22Rv1 (cell line): ENCODE data around the gene LAMA3.

Experiments
- H3K27ac ChIP-seq: fragments of 450-650 bp; 2 replicates; pipeline ENCODE4 v1.5.1; 2017
- ZFX ChIP-seq: fragments of 450-650 bp; IDR thresholded peaks from 2 replicates; pipeline ENCODE4 v1.6.1; 2017; ENCODE audit warnings: antibody characterized with exemption, borderline replicate concordance
- TF ChIP-seq, protein P1 (sequence below): fragments of 450-650 bp; IDR thresholded peaks from 2 replicates; pipeline ENCODE4 v1.5.1; 2017; ENCODE audit warnings: mild to moderate bottlenecking

The LAMA3 gene

DNA sequence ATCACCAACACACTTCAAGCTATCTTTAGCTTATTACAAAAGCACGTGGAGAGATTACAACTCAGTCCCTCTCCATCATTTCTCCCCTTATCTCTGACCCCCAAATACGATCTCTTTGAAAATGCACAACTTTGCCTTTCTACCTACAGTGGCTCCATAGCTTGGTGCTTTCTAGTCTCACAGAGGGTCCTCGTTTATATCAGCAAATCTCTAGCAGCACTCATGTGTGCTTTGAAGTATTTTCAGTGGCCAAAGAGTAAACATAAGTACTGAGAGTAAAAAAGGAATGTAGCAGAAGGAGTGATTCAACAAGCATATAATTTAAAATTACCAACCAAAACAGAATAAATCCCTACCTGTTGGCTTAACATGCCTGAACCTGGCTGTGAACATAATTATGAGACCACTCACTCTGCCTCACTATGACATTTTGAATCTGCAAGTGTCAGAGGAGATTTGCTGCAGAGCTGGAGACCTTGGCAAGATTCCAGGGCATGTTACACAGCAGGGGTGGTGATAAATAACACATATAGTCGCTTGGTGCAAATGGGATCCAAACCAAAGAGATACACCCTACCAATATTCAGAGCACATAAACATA, 54.6 kb downstream of the LAMA3 start:
- TF ChIP-seq, protein P1, sequence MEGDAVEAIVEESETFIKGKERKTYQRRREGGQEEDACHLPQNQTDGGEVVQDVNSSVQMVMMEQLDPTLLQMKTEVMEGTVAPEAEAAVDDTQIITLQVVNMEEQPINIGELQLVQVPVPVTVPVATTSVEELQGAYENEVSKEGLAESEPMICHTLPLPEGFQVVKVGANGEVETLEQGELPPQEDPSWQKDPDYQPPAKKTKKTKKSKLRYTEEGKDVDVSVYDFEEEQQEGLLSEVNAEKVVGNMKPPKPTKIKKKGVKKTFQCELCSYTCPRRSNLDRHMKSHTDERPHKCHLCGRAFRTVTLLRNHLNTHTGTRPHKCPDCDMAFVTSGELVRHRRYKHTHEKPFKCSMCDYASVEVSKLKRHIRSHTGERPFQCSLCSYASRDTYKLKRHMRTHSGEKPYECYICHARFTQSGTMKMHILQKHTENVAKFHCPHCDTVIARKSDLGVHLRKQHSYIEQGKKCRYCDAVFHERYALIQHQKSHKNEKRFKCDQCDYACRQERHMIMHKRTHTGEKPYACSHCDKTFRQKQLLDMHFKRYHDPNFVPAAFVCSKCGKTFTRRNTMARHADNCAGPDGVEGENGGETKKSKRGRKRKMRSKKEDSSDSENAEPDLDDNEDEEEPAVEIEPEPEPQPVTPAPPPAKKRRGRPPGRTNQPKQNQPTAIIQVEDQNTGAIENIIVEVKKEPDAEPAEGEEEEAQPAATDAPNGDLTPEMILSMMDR: no peak
- TF ChIP-seq ZFX: no peak
- H3K27ac ChIP-seq: no peak overlapping the region

DNA sequence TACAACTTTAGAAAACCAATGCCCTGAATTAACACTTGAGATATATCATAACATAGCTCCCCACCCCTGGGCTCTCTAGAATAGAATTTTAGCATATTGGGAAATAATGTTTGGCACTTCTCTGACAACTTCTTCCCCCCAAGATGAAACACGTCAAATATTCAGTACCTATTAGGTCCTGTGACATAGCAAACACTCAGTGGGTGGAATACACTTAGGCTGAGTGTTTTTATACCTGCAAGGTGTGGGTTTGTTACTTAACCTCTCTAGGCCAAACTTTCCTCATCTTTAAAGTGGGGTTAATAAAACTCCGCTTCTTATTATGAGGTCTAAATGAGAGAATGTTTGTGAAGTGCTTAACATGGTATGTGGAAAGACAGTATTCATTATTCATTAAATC, 56.1 kb downstream of the LAMA3 start:
- TF ChIP-seq ZFX: no peak
- H3K27ac ChIP-seq: no peak overlapping the region

DNA sequence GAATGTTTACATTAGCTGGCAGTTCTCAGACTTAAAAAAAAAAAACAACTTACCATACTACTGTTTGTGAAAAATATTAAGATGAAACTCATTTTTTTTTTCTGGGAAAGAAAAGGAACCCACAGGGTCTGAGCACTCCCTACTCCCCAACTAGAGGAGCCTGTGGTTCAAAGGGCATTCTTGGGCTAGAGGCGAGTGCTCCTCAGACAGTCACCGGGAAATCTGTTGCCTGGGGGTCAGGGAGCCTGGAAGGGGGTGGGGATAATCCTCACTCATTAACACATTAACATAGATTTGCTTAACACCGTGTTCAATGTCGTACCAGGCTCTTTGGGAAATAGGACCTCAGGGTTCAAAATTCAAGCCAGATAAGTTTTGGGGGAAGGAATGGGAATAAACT, 57.6 kb downstream of the LAMA3 start:
- TF ChIP-seq, protein P1: no peak
- TF ChIP-seq ZFX: no peak
- no peak overlapping the region for H3K27ac ChIP-seq

DNA sequence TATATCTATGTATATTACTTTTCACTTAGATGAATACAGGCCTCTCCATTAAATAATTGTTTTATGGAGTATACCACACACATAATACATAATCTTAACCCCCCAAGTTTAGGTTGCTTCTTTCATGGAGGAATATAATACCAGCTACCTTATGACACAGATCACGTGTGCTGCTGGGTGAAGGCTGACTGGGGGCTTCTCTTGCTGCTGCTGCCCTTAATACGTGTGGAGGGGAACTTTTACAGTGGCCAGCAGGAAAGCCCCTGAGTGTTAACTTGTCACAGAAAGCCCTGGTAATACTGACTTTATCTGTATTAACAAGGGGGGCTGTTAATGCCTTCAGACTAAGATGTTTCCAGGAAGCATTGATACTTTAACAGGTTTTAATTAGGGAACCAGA, 63.1 kb downstream of the LAMA3 start:
- H3K27ac ChIP-seq: no peak overlapping the region
- TF ChIP-seq, protein P1: no peak
- TF ChIP-seq ZFX: no peak

DNA sequence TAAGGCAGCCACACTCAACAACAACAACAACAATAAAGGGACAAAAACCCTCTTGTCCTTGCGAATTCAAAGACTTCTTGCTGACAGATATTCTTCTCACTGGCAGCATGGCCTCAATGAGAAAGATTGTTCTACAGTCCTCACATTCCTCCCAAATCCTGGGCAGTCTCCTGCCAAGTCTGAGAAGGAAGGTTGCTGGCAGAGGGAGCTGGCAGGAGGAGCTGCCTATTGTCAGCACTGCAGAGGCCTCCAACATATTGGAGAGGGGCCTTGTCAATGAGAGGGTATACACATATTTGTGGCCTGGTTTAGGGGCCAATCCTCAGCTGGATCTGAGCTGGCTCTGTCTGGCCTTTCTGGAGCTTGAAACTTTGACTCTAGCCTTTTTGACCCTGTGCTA, 63.5 kb downstream of the LAMA3 start:
- H3K27ac ChIP-seq: no peak overlapping the region
- no peak for TF ChIP-seq ZFX
- TF ChIP-seq, protein P1: no peak

DNA sequence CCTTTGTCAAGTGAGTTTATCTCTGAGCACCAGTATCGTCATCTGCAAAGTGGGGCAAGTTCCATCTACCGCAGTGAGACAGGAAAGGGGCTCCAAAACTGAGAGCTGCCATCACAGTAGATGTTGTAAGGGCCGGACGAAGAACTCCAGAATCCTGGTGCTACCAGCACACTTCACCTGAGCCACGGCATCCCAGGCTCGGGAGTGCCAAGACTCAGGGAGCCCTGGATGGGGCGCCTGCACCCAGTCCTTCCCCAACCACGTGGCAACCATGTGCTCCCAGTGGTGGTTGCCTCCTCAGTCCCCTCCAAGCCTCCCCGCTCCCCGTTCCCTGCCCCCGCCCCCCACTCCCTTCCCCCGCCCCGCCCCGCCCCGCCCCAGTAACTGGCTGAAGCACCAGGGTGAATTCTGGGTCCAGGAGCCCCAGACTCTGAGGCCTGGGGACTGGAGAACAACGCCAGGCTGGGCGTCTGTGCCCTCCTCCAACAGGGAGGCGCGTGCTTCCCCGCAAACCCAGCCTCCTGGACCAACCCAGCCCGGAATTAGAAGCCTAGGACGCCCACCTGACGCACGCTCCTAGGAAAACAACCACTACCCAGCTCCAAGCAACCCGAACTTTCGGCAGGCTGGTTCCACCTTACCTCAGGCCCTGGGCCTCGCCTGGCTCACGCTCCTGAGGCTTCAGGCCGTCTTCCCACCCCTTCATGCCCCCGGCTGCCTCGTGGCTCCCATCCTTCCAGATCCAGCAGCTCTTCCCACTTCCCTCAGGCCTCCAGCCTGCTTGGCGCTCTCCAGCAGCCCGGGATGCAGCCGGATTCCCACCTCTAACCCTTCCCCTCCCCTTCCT, 67.6 kb downstream of the LAMA3 start:
- TF ChIP-seq ZFX: no peak
- TF ChIP-seq, protein P1: no peak
- H3K27ac ChIP-seq: no peak overlapping the region

DNA sequence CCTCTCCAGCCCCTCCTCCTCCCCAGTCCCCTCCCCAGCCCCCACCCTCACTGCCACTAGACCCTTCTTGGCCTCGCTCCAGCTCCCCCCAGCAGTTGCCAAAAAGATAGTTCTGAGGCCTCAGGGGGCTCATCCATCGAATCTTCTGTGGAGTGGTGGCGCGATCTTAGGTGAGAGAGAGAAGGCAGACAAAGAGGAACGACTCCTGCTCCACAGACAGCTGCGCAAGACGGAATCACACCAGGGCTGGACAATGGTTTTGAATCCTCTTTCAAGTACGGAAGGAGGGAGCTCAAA, 68.1 kb downstream of the LAMA3 start:
- TF ChIP-seq, protein P1: no peak
- no peak for TF ChIP-seq ZFX
- H3K27ac ChIP-seq: no peak overlapping the region
